ENCODE measurements around the gene SOX6. TPM values are rescaled to one million over a fixed set of nuclear protein-coding genes. Genes with fewer than 3 reads are reported as not detected.

The SOX6 gene
- total RNA-seq, 8 experiments from 2014 or later: 0.92 to 25.7 (median 3.6) TPM

DNA sequence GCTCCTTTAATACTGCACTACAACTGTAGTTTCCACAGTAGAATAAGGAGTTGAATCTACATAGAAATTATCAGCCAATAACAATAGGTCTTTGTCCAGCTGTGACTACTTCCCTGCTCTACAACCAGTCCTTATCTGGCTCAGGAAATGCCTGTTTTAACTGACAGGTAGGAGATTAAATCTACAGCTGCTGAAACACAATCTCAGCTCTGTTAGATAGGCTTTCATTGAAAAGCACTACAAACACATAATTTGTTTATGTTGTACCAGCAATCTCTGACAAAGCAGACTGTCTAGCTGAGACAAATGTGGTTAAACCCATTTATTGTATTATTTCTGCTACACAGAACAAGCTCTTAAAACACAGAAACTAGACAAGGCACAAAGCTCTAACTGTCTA is 230.0 kb downstream of the SOX6 start:
- ATAC-seq (replicated peaks in 6 of 8): peak in 5 of 8 experiments; percentile 52 to 87 (median 73)
- in situ Hi-C loops (cut with MboI; ENCODE audit: low pct_unique_long_range_greater_than_20kb in 2 of 9, low sequenced_read_pairs in 9 of 9, unreplicated experiment in 9 of 9): no loop called here
- Histone ChIP-seq H3K4me3 (no peak overlapping the region), H3K4me1 (replicated peaks in 1 of 2) (peaks cover 5% of the 10 kb centered on the region in 2 donors), H3K27ac (no peak overlapping the region)

- Histone ChIP-seq H3K4me1 (replicated peaks in 1 of 2) (peaks cover 5% of the 10 kb centered on the region in 2 donors), H3K4me3 (no peak overlapping the region), H3K27ac (no peak overlapping the region)
- ATAC-seq (replicated peaks in 6 of 8): no peak
- in situ Hi-C loops (cut with MboI; ENCODE audit: low pct_unique_long_range_greater_than_20kb in 2 of 9, low sequenced_read_pairs in 9 of 9, unreplicated experiment in 9 of 9): no loop called here
Observed at GRCh38 chr11:16125796-16126195, 230.6 kb downstream of the SOX6 start.

- no peak overlapping the region for H3K27ac ChIP-seq
- H3K4me3 ChIP-seq: no peak overlapping the region
- in situ Hi-C loops (cut with MboI; ENCODE audit: low pct_unique_long_range_greater_than_20kb in 2 of 9, low sequenced_read_pairs in 9 of 9, unreplicated experiment in 9 of 9): no loop called here
- no peak for ATAC-seq (replicated peaks in 6 of 8)
- peaks cover 5% of the 10 kb centered on the region in 2 donors for H3K4me1 ChIP-seq (replicated peaks in 1 of 2)
- 6 to 100% (median 82%) methylated on average over 1 to 3 of the region's 3 CpGs; no CpG with 5 or more reads in 2 of the 10 experiments for WGBS, 10 experiments
Observed at GRCh38 chr11:16124390-16124789, 232.0 kb downstream of the SOX6 start.

- in situ Hi-C loops (cut with MboI; ENCODE audit: low pct_unique_long_range_greater_than_20kb in 2 of 9, low sequenced_read_pairs in 9 of 9, unreplicated experiment in 9 of 9): no loop called here
- 0 to 75% (median 54%) methylated on average over 1 of the region's 1 CpG; no CpG with 5 or more reads in 3 of the 10 experiments for WGBS, 10 experiments
- ATAC-seq (replicated peaks in 6 of 8): peak in 3 of 8 experiments; percentile 18 to 76 (median 52)
- no peak overlapping the region for H3K27ac ChIP-seq
- H3K4me3 ChIP-seq: no peak overlapping the region
- H3K4me1 ChIP-seq (replicated peaks in 1 of 2): peaks cover 5% of the 10 kb centered on the region in 2 donors
Observed at GRCh38 chr11:16121853-16122252, 234.5 kb downstream of the SOX6 start.

DNA sequence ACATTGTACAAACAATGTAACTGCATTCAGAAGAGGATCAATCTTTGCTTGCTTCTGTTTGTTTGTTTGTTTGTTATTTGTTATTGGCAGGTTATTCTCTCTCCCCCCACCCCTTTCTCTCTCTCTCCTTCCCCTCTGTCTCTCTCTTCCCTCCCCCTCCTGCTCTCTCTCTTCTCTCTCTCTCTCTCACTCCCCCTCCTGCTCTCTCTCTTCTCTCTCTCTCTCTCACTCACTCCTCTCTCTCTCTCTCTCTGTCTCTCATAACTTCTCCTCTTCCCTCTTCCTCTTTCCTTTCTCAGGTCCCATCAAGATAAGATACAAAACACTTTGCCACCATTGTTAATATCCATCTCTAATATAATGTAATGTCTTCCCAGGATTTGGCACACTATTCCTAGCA is 236.3 kb downstream of the SOX6 start:
- in situ Hi-C loops (cut with MboI; ENCODE audit: low pct_unique_long_range_greater_than_20kb in 2 of 9, low sequenced_read_pairs in 9 of 9, unreplicated experiment in 9 of 9): no loop called here
- no peak overlapping the region for H3K27ac ChIP-seq
- ATAC-seq (replicated peaks in 6 of 8): no peak
- H3K4me1 ChIP-seq (replicated peaks in 1 of 2): no peaks in the 10 kb centered on the region
- no peak overlapping the region for H3K4me3 ChIP-seq

GRCh38 chr11:16117989-16118756 is 238.2 kb downstream of the SOX6 start:
- 20 to 100% (median 63%) methylated on average over 1 to 4 of the region's 4 CpGs; no CpG with 5 or more reads in 2 of the 10 experiments for WGBS, 10 experiments
- in situ Hi-C loops (cut with MboI; ENCODE audit: low pct_unique_long_range_greater_than_20kb in 2 of 9, low sequenced_read_pairs in 9 of 9, unreplicated experiment in 9 of 9): no loop called here
- H3K27ac ChIP-seq: no peak overlapping the region
- no peak overlapping the region for H3K4me3 ChIP-seq
- H3K4me1 ChIP-seq (replicated peaks in 1 of 2): no peaks in the 10 kb centered on the region
- peak in 4 of 8 experiments; percentile 8 to 45 (median 29) for ATAC-seq (replicated peaks in 6 of 8)

DNA sequence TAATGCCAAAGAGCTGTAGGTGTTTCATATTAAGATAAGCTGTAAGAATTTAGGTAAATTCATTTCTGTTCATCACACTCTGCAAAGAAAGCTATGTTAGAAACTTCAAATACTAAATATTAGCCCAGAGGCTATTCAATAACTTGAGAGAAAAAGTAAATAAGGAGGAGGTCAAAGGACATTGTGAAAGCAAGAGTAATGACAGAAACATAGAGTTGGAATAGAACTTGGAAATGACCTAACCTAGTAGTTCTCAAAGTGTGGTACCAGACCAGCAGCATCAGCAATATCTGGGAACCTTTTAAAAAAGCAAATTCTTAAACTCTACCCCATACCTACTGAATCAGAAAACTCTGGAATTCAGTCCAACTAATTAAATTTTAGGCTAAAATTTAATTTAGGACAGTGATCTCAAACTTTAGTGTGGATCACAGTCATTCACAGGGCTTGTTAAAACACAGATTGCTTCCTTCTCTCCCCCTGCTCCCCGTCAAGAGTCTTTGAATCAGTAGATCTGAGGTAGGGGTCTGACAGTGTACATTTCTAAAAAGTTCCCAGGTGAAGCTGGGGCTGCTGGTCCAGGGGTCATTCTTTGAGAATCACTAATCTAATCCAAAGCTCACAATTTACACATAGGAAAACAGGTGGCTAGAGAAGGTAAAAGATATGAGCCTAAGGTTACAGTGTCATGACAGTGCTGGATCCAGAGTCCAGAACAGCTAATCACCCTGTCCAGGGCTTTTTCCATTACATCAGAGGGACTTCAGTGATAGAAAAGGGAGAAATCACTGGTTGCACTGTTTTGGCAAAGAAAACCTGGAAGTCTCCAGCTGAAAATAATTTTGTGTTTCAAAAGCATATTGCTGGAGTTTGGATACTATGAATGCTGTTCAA is 241.1 kb downstream of the SOX6 start:
- WGBS, 10 experiments: 0 to 100% (median 67%) methylated on average over 1 of the region's 1 CpG; no CpG with 5 or more reads in 5 of the 10 experiments
- in situ Hi-C loops (cut with MboI; ENCODE audit: low pct_unique_long_range_greater_than_20kb in 2 of 9, low sequenced_read_pairs in 9 of 9, unreplicated experiment in 9 of 9): no loop called here
- no peak for ATAC-seq (replicated peaks in 6 of 8)
- H3K4me3 ChIP-seq: no peak overlapping the region
- H3K27ac ChIP-seq: no peak overlapping the region
- peaks cover 6 to 16% of the 10 kb centered on the region in 2 donors for H3K4me1 ChIP-seq (replicated peaks in 1 of 2)

- 13 to 100% (median 88%) methylated on average over 1 to 2 of the region's 2 CpGs; no CpG with 5 or more reads in 1 of the 10 experiments for WGBS, 10 experiments
- H3K4me3 ChIP-seq: no peak overlapping the region
- peaks cover 6 to 16% of the 10 kb centered on the region in 2 donors for H3K4me1 ChIP-seq (replicated peaks in 1 of 2)
- H3K27ac ChIP-seq: no peak overlapping the region
- no peak for ATAC-seq (replicated peaks in 6 of 8)
- in situ Hi-C loops (cut with MboI; ENCODE audit: low pct_unique_long_range_greater_than_20kb in 2 of 9, low sequenced_read_pairs in 9 of 9, unreplicated experiment in 9 of 9): no loop called here
Observed at GRCh38 chr11:16114431-16114830, 241.9 kb downstream of the SOX6 start.

DNA sequence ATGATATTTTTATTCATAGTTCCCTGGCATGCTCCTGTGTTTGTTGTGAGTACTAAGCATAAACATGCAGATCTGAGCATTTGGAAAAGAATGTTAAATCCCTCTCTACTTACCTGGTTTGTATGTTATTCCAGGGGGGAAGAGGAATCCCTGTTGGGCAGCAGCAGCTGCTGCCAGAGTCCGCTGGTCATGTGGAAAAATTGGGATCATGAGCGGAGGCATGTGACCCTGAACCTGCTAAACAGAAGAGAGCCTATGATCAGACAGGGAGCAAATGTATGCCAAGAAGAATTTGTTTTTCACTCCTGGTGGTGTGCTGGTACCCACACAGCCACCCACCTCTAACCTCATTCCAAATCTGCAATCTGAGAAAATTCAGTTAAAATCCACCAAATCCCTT is 244.7 kb downstream of the SOX6 start:
- peaks cover 6 to 16% of the 10 kb centered on the region in 2 donors for H3K4me1 ChIP-seq (replicated peaks in 1 of 2)
- no peak for ATAC-seq (replicated peaks in 6 of 8)
- H3K27ac ChIP-seq: no peak overlapping the region
- in situ Hi-C loops (cut with MboI; ENCODE audit: low pct_unique_long_range_greater_than_20kb in 2 of 9, low sequenced_read_pairs in 9 of 9, unreplicated experiment in 9 of 9): no loop called here
- 20 to 100% (median 84%) methylated on average over 1 to 2 of the region's 2 CpGs; no CpG with 5 or more reads in 2 of the 10 experiments for WGBS, 10 experiments
- H3K4me3 ChIP-seq: no peak overlapping the region

DNA sequence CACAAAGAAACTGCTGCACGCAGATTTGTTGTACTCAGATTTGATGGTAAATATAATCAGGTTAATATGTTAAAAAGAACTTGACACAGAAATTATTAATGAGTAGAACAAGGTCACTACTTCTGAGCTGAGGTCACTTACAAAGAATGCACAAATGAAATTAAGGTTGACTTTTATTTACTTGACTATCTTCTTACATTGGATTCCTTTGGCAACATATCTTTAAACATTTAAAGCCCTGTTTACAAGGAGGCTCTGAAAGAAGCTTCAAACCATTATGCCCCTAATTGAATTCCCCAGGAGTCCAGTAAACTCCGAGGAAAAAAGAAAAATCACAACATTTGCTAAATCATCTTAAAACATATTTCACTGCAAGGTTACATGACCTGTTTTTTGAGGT is 245.5 kb downstream of the SOX6 start:
- Histone ChIP-seq H3K4me3 (no peak overlapping the region), H3K4me1 (replicated peaks in 1 of 2) (peaks cover 6 to 16% of the 10 kb centered on the region in 2 donors), H3K27ac (no peak overlapping the region)
- no peak for ATAC-seq (replicated peaks in 6 of 8)
- WGBS, 10 experiments: 0 to 83% (median 51%) methylated on average over 1 to 2 of the region's 2 CpGs
- in situ Hi-C loops (cut with MboI; ENCODE audit: low pct_unique_long_range_greater_than_20kb in 2 of 9, low sequenced_read_pairs in 9 of 9, unreplicated experiment in 9 of 9): no loop called here

GRCh38 chr11:16099343-16099900 is 256.9 kb downstream of the SOX6 start:
- 0 to 100% (median 83%) methylated on average over 1 to 2 of the region's 2 CpGs for WGBS, 10 experiments
- in situ Hi-C loops (cut with MboI; ENCODE audit: low pct_unique_long_range_greater_than_20kb in 2 of 9, low sequenced_read_pairs in 9 of 9, unreplicated experiment in 9 of 9): no loop called here
- H3K4me1 ChIP-seq (replicated peaks in 1 of 2): peaks cover 0 to 4% of the 10 kb centered on the region in 2 donors
- no peak overlapping the region for H3K4me3 ChIP-seq
- peak in 2 of 8 experiments; percentile 34 to 61 for ATAC-seq (replicated peaks in 6 of 8)
- no peak overlapping the region for H3K27ac ChIP-seq

GRCh38 chr11:16098526-16099205 is 257.7 kb downstream of the SOX6 start:
- peak in 2 of 8 experiments; percentile 25 to 71 for ATAC-seq (replicated peaks in 6 of 8)

More at GRCh38 chr11:16098526-16099205, 257.7 kb downstream of the SOX6 start:
- Histone ChIP-seq H3K4me3 (no peak overlapping the region), H3K27ac (no peak overlapping the region), H3K4me1 (replicated peaks in 1 of 2) (peaks cover 2 to 4% of the 10 kb centered on the region in 2 donors)
- 0 to 100% (median 79%) methylated on average over 1 to 3 of the region's 3 CpGs; no CpG with 5 or more reads in 2 of the 10 experiments for WGBS, 10 experiments
- in situ Hi-C loops (cut with MboI; ENCODE audit: low pct_unique_long_range_greater_than_20kb in 2 of 9, low sequenced_read_pairs in 9 of 9, unreplicated experiment in 9 of 9): no loop called here

Measured in motor neuron (in vitro differentiated cells).